PC-3 (cell line): ENCODE measurements around the gene SLC8A1. TPM values are rescaled to one million over a fixed set of nuclear protein-coding genes. Genes with fewer than 3 reads are reported as not detected.

Experiments
- ATAC-seq: fragments of 200-7000 bp; cut with Tn5 transposase; 2 replicates; pipeline ENCODE4 v1.9.1; 2020; ENCODE audit warnings: mild to moderate bottlenecking, moderate library complexity
- BruUV-seq: library from RNA; stranded (reverse); fragments of 400-500 nt; replicated peaks from 2 replicates; lab custom pipeline; 2021; lab: Mats Ljungman, UMichigan
- CTCF ChIA-PET: fragments of 300-600 bp; sonication (Branson Sonifier 250); formaldehyde crosslinking; loops from one replicate; lab custom pipeline; 2022; ENCODE audit warnings: antibody characterized with exemption; lab: Charles Lee
- POLR2A ChIA-PET: fragments of 300-600 bp; sonication (Branson Sonifier 250); formaldehyde crosslinking; loops from one replicate; lab custom pipeline; 2022; ENCODE audit warnings: antibody characterized with exemption; ENCODE audit not compliant: unreplicated experiment; lab: Charles Lee
- DNase-seq: peaks from one replicate; pipeline ENCODE4 v3.0.0-alpha.2; 2015
- H2AFZ ChIP-seq: fragments of 300-600 bp; sonication (generic); 2 replicates; pipeline ENCODE4 v1.6.0; 2016; ENCODE audit warnings: antibody characterized with exemption, low read length
- H3F3A ChIP-seq: fragments of 300-600 bp; sonication (generic); one replicate; pipeline ENCODE4 v1.6.0; 2017; ENCODE audit warnings: antibody characterized with exemption, low read length, control low read depth, mild to moderate bottlenecking; ENCODE audit not compliant: unreplicated experiment
- H3K27ac ChIP-seq: fragments of 300-600 bp; sonication (generic); 2 replicates; pipeline ENCODE4 v1.5.1; 2016; ENCODE audit warnings: mild to moderate bottlenecking, low read length
- H3K27me3 ChIP-seq: fragments of 300-600 bp; sonication (generic); 2 replicates; pipeline ENCODE4 v1.6.1; 2016; ENCODE audit warnings: low read length, mixed read lengths
- H3K36me3 ChIP-seq: fragments of 300-600 bp; sonication (generic); 2 replicates; pipeline ENCODE4 v1.6.1; 2016; ENCODE audit warnings: low read depth, mixed run types, low read length, mixed read lengths
- H3K4me1 ChIP-seq: fragments of 300-600 bp; sonication (generic); 2 replicates; pipeline ENCODE4 v1.5.1; 2016; ENCODE audit warnings: low read length; ENCODE audit not compliant: insufficient read depth
- H3K4me2 ChIP-seq: fragments of 300-600 bp; sonication (generic); 2 replicates; pipeline ENCODE4 v1.6.0; 2016; ENCODE audit warnings: low read length
- H3K4me3 ChIP-seq: fragments of 300-600 bp; sonication (generic); 2 replicates; pipeline ENCODE4 v1.5.1; 2016; ENCODE audit warnings: mild to moderate bottlenecking, low read length, mixed read lengths
- H3K79me2 ChIP-seq: fragments of 300-600 bp; sonication (generic); 2 replicates; pipeline ENCODE4 v1.6.1; 2017; ENCODE audit warnings: low read length, mixed read lengths
- H3K9ac ChIP-seq: fragments of 300-600 bp; sonication (generic); 2 replicates; pipeline ENCODE4 v1.6.0; 2016; ENCODE audit warnings: mild to moderate bottlenecking, low read length
- H3K9me2 ChIP-seq: fragments of 300-600 bp; sonication (generic); replicated peaks from 2 replicates; pipeline ENCODE4 v1.6.1; 2016; ENCODE audit warnings: mixed run types, low read length, mixed read lengths
- H3K9me3 ChIP-seq: fragments of 300-600 bp; sonication (generic); 2 replicates; pipeline ENCODE4 v1.6.1; 2016; ENCODE audit warnings: low read length, mixed read lengths
- H4K20me1 ChIP-seq: fragments of 300-600 bp; sonication (generic); 2 replicates; pipeline ENCODE4 v1.6.1; 2016; ENCODE audit warnings: low read length, mixed read lengths
- CTCF ChIP-seq: fragments of 300-600 bp; sonication (generic); conservative IDR thresholded peaks from 2 replicates; pipeline ENCODE4 v1.5.1; 2017; ENCODE audit warnings: antibody characterized with exemption, low read depth, mild to moderate bottlenecking, low read length
- EZH2 ChIP-seq: fragments of 300-600 bp; sonication (generic); IDR thresholded peaks from one replicate; pipeline ENCODE4 v1.6.1; 2017; ENCODE audit warnings: antibody characterized with exemption, mild to moderate bottlenecking, low read length; ENCODE audit not compliant: unreplicated experiment
- EZH2phosphoT487 ChIP-seq: fragments of 300-600 bp; sonication (generic); IDR thresholded peaks from 2 replicates; pipeline ENCODE4 v1.6.1; 2018; ENCODE audit warnings: mild to moderate bottlenecking, antibody characterized with exemption, low read length, borderline replicate concordance
- intact Hi-C: fragments of 100-400 bp; cut with micrococcal nuclease; formaldehyde crosslinking; loops from 2 replicates; pipeline ENCODE4 v1.9.0; 2023
- total RNA-seq: library from RNA; depleted of rRNA; stranded (reverse); fragments of >200 nt; gene quantifications from 2 replicates; pipeline ENCODE4 v1.2.3, GENCODE V29; 2014

The SLC8A1 gene
- total RNA-seq, 1 experiment from 2014 or later: 1.3 TPM

- peaks cover 6% of the 10 kb centered on the region; the same call in 1 of the 2 replicates for H3K9me2 ChIP-seq
- POLR2A ChIA-PET: no interaction called here
- ATAC-seq (no peak), DNase-seq (no peak)
- no peaks in the 10 kb centered on the region for H3F3A ChIP-seq
- no peak overlapping the region for H3K4me2 ChIP-seq
- H3K4me1 ChIP-seq: peaks cover 8% of the 10 kb centered on the region
- BruUV-seq: no TSS peak
- no peaks in the 10 kb centered on the region for H3K79me2 ChIP-seq
- intact Hi-C loops: no loop called here
- no peaks in the 10 kb centered on the region for H4K20me1 ChIP-seq
- no peak overlapping the region for H3K9ac ChIP-seq
- H3K9me3 ChIP-seq: no peaks in the 10 kb centered on the region
- no peak overlapping the region for H2AFZ ChIP-seq
- H3K4me3 ChIP-seq: no peak overlapping the region
- H3K27ac ChIP-seq: no peak overlapping the region
- CTCF ChIA-PET: no interaction called here
- no peaks in the 10 kb centered on the region for H3K36me3 ChIP-seq
- no peaks in the 10 kb centered on the region for H3K27me3 ChIP-seq
- TF ChIP-seq EZH2phosphoT487: no peak
- no peak for TF ChIP-seq CTCF
- no peak for TF ChIP-seq EZH2
Measured at GRCh38 chr2:40224318-40224717, 227.6 kb downstream of the SLC8A1 start.

GRCh38 chr2:40220177-40220925, 231.5 kb downstream of the SLC8A1 start:
- no peaks in the 10 kb centered on the region for H3F3A ChIP-seq
- H3K9me3 ChIP-seq: no peaks in the 10 kb centered on the region
- H2AFZ ChIP-seq: no peak overlapping the region
- H3K36me3 ChIP-seq: no peaks in the 10 kb centered on the region
- CTCF ChIA-PET: no interaction called here
- intact Hi-C loops: no loop called here
- H3K9ac ChIP-seq: no peak overlapping the region
- no peaks in the 10 kb centered on the region for H4K20me1 ChIP-seq
- peak; percentile 40 for DNase-seq
- BruUV-seq: no TSS peak
- H3K27ac ChIP-seq: no peak overlapping the region
- TF ChIP-seq EZH2phosphoT487 (no peak), CTCF (no peak), EZH2 (no peak)
- H3K27me3 ChIP-seq: no peaks in the 10 kb centered on the region
- no peak overlapping the region for H3K4me3 ChIP-seq
- no peak for ATAC-seq
- no peaks in the 10 kb centered on the region for H3K9me2 ChIP-seq
- no peak overlapping the region for H3K4me2 ChIP-seq
- H3K4me1 ChIP-seq: no peaks in the 10 kb centered on the region
- POLR2A ChIA-PET: no interaction called here
- no peaks in the 10 kb centered on the region for H3K79me2 ChIP-seq

- DNase-seq (no peak), ATAC-seq (no peak)
- Histone ChIP-seq H3K9ac (no peak overlapping the region), H3K9me3 (no peaks in the 10 kb centered on the region), H3K27ac (no peak overlapping the region), H3K4me1 (no peaks in the 10 kb centered on the region), H3K79me2 (no peaks in the 10 kb centered on the region), H3K4me2 (no peak overlapping the region), H2AFZ (no peak overlapping the region), H3K9me2 (no peaks in the 10 kb centered on the region), H4K20me1 (no peaks in the 10 kb centered on the region), H3K27me3 (no peaks in the 10 kb centered on the region), H3F3A (no peaks in the 10 kb centered on the region), H3K4me3 (no peak overlapping the region), H3K36me3 (no peaks in the 10 kb centered on the region)
- no TSS peak for BruUV-seq
- no peak for TF ChIP-seq EZH2phosphoT487
- TF ChIP-seq CTCF: no peak
- no peak for TF ChIP-seq EZH2
- CTCF ChIA-PET: no interaction called here
- intact Hi-C loops: loop anchor here (10.0 kb wide), 1 partner anchor 304 kb away; no protein-coding TSS in a partner anchor
- POLR2A ChIA-PET: no interaction called here
Measured at GRCh38 chr2:40219141-40219540, 232.7 kb downstream of the SLC8A1 start.
